ENCODE results near the gene FYCO1.

GRCh38 chr3:45950686-45951600 is 44.7 kb downstream of the FYCO1 start:
- TF ChIP-seq EZH2 (IDR thresholded peaks at IDR 0.05; ENCODE audit: low read depth) = no peak
- no peak for TF ChIP-seq CTCF (conservative IDR thresholded peaks at IDR 0.05)
